ENCODE data around the gene FGF9.

GRCh38 chr13:21674490-21675009 lies 3.7 kb downstream of the FGF9 start:
- no peak for TF ChIP-seq EZH2 (IDR thresholded peaks at IDR 0.05)
- TF ChIP-seq POLR2AphosphoS5 (IDR thresholded peaks at IDR 0.05; ENCODE audit: borderline replicate concordance, low read depth, low read length) = no peak
